NOMO-1 treated with DMSO at 0.1 percent for 48 hours (cell line): ENCODE data around the gene ARHGEF37.
"Not testable (repeated sequence)": the region's sequence is repeated elsewhere in the genome, so short reads cannot be mapped to it uniquely, and the experiment has no call there.

Source experiments
- DNase-seq: peaks from one replicate; lab custom pipeline; 2025; ENCODE audit not compliant: unreplicated experiment; lab: John Stamatoyannopoulos, UW

The ARHGEF37 gene

GRCh38 chr5:149645725-149646124 is 64.4 kb downstream of the ARHGEF37 start:
- DNase-seq = no peak

- DNase-seq = no peak
Observed at GRCh38 chr5:149646564-149646963, 65.3 kb downstream of the ARHGEF37 start.

- DNase-seq = no peak
Observed at GRCh38 chr5:149647334-149647733, 66.0 kb downstream of the ARHGEF37 start.

GRCh38 chr5:149648464-149649393 is 67.4 kb downstream of the ARHGEF37 start:
- DNase-seq = peak; percentile 45

- not testable (repeated sequence) for DNase-seq
Observed at GRCh38 chr5:149649730-149650129, 68.4 kb downstream of the ARHGEF37 start.

- peak; percentile 65 for DNase-seq
Observed at GRCh38 chr5:149651686-149652085, 70.4 kb downstream of the ARHGEF37 start.

GRCh38 chr5:149652697-149653096 is 71.4 kb downstream of the ARHGEF37 start:
- DNase-seq = no peak

- DNase-seq = no peak
Observed at GRCh38 chr5:149654231-149654630, 72.9 kb downstream of the ARHGEF37 start.

- no peak for DNase-seq
Observed at GRCh38 chr5:149654883-149655505, 73.7 kb downstream of the ARHGEF37 start.

GRCh38 chr5:149656576-149657182 is 75.4 kb downstream of the ARHGEF37 start:
- DNase-seq = peak; percentile 18

- DNase-seq = no peak
Observed at GRCh38 chr5:149657324-149657723, 76.0 kb downstream of the ARHGEF37 start.

GRCh38 chr5:149658299-149658698 is 77.0 kb downstream of the ARHGEF37 start:
- DNase-seq = no peak

- no peak for DNase-seq
Observed at GRCh38 chr5:149664083-149664482, 82.8 kb downstream of the ARHGEF37 start.

GRCh38 chr5:149664666-149665415 is 83.5 kb downstream of the ARHGEF37 start:
- DNase-seq = no peak

GRCh38 chr5:149665416-149666175 is 84.3 kb downstream of the ARHGEF37 start:
- DNase-seq = no peak

GRCh38 chr5:149666212-149666852 is 85.0 kb downstream of the ARHGEF37 start:
- peak; percentile 85 for DNase-seq

- DNase-seq = peak; percentile 62
Observed at GRCh38 chr5:149667084-149667828, 86.0 kb downstream of the ARHGEF37 start.

GRCh38 chr5:149667829-149668330 is 86.6 kb downstream of the ARHGEF37 start:
- DNase-seq = peak; percentile 81

GRCh38 chr5:149669273-149669672 is 88.0 kb downstream of the ARHGEF37 start:
- not testable (repeated sequence) for DNase-seq
